Mesothelial cell of epicardium (in vitro differentiated cells): ENCODE results near the gene PRKAG1. TPM values are rescaled to one million over a fixed set of nuclear protein-coding genes. Genes with fewer than 3 reads are reported as not detected.

Experiments
- DNase-seq, 2 experiments: peaks; one replicate each; pipeline ENCODE4 v3.0.0; 2021; ENCODE audit warnings: low spot score in 2 of 2; ENCODE audit not compliant: unreplicated experiment in 2 of 2
- H3K27ac Mint-ChIP-seq: 2 replicates; pipeline ENCODE4 v1.8.0; 2021; ENCODE audit warnings: mixed read lengths
- H3K27me3 Mint-ChIP-seq: 2 replicates; pipeline ENCODE4 v1.8.0; 2021; ENCODE audit warnings: low read depth, mixed read lengths
- H3K36me3 Mint-ChIP-seq: 2 replicates; pipeline ENCODE4 v1.8.0; 2021; ENCODE audit warnings: mixed read lengths
- H3K4me1 Mint-ChIP-seq: 2 replicates; pipeline ENCODE4 v1.8.0; 2021; ENCODE audit warnings: mixed read lengths
- H3K4me3 Mint-ChIP-seq: 2 replicates; pipeline ENCODE4 v1.8.0; 2021; ENCODE audit warnings: mild to moderate bottlenecking, moderate library complexity, mixed read lengths
- H3K9me3 Mint-ChIP-seq: 2 replicates; pipeline ENCODE4 v1.8.0; 2021; ENCODE audit warnings: mixed read lengths
- total RNA-seq: library from RNA; stranded (reverse); gene quantifications from 3 replicates; pipeline ENCODE4 v1.2.1, GENCODE V29; 2021
- TF ChIP-seq, protein P1 (sequence below): fragments of 200-600 bp; sonication (generic); IDR thresholded peaks from one replicate; pipeline ENCODE4 v1.5.0; 2021; ENCODE audit warnings: antibody characterized with exemption; ENCODE audit not compliant: unreplicated experiment

PRKAG1 gene
- total RNA-seq, 1 donor from 2014 or later = 61.8 TPM

DNA sequence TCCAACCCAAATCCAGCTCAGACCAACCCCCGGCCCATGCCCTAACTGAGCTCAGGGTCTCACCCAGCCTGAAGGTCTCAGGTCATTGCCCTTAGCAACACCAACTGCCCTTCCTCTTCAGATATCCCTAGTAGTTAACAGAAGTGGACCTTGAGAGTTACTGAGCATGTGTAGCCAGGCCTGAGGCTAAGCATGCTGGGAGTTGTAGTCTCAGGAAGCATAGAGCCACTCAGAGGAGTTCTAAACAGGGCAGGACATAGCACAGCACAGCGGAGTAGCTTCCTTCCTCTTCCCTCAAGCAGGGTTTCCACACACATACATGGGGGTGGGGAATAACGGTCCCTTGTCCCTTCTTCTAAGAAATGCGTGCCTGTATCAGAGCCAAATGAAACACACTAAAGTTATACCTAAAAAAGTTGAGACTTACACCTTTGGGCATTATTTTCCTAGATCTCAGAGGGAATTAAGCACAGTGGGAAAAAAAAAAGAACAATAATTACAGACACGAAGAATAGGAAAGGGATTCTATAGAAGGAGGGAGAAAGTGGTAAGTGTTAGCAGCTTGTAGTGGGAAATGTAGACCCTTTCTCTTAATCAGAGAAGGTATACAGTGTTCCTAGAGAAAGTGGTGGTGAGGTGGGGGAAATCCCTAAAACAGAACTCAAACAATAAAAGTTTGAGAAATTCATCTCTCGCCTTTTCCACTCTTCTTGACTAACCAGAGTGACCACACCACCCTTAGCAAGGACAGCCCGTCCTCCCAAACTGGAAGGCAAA lies 37.6 kb upstream of the PRKAG1 start:
- Mint-ChIP-seq H3K4me3 (peak overlapping the region; percentile 96), H3K36me3 (peaks cover 21% of the 10 kb centered on the region), H3K27ac (peak overlapping the region; percentile 81), H3K9me3 (no peaks in the 10 kb centered on the region), H3K27me3 (no peaks in the 10 kb centered on the region), H3K4me1 (peaks cover 41% of the 10 kb centered on the region)
- DNase-seq = no peak
- TF ChIP-seq, protein P1, sequence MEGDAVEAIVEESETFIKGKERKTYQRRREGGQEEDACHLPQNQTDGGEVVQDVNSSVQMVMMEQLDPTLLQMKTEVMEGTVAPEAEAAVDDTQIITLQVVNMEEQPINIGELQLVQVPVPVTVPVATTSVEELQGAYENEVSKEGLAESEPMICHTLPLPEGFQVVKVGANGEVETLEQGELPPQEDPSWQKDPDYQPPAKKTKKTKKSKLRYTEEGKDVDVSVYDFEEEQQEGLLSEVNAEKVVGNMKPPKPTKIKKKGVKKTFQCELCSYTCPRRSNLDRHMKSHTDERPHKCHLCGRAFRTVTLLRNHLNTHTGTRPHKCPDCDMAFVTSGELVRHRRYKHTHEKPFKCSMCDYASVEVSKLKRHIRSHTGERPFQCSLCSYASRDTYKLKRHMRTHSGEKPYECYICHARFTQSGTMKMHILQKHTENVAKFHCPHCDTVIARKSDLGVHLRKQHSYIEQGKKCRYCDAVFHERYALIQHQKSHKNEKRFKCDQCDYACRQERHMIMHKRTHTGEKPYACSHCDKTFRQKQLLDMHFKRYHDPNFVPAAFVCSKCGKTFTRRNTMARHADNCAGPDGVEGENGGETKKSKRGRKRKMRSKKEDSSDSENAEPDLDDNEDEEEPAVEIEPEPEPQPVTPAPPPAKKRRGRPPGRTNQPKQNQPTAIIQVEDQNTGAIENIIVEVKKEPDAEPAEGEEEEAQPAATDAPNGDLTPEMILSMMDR = no peak

DNA sequence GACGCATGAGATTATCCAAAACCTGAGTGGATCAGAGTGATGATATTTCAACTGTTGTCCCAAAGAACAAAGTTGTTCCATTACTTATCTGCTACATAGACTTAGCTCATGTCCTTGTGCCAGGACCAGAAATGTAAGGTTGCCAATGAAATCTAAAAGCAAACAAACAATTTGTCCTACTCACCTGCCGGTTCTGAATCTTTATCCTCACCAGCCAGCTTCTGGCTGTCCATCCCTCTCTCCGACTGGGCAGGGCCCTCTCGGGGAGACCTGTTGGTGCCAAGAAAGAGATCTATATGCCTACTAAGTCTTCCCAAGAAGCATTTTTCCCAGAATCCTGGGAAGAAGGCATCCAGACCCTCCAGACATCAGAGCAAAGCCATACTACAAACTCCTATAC lies 36.5 kb upstream of the PRKAG1 start:
- no peak for DNase-seq
- Mint-ChIP-seq H3K4me1 (peaks cover 39% of the 10 kb centered on the region), H3K27ac (no peak overlapping the region), H3K9me3 (no peaks in the 10 kb centered on the region), H3K27me3 (no peaks in the 10 kb centered on the region), H3K36me3 (peaks cover 27% of the 10 kb centered on the region), H3K4me3 (no peak overlapping the region)
- TF ChIP-seq, protein P1 = no peak

DNA sequence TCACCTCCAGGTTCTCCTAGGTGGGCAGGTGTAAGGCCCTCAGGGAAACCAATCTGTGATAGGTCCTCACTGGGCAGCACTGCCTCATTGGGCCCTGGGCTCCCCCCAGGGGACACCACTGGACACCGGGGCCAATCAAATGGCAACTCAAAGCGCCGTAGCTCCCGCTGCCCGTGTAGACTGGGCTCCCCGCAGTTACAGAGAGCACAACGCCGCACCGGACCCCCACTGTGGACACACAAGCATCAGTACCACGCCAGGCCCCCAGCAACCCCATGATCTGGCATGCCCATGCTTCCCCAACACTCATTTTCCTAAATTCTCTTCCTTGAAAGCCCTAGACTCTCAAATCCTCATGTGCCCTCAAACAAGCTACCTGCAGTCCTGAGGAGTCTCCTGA lies 35.9 kb upstream of the PRKAG1 start:
- Mint-ChIP-seq H3K4me1 (peaks cover 39% of the 10 kb centered on the region), H3K9me3 (no peaks in the 10 kb centered on the region)
- DNase-seq = no peak

DNA sequence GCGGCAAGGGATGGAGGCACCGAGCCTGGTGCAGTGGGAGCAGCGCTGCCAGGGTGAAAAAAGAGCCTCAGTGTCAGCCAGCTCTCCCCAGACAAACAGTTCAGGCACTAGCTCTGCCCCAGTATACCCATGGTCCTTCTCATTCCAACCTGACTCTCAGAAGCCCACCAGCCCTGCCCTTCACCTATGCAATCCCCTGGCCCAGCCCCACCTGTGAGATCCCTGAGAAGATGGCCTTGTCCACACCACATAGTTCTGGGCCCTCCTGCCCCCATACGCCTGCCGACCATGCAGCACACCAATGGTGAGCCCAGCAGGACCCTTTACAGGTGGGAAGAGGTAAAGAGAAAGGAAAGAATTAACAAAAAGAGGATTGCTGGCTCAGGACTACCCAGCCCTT lies 35.5 kb upstream of the PRKAG1 start:
- Mint-ChIP-seq H3K27ac (no peak overlapping the region), H3K4me1 (peaks cover 36% of the 10 kb centered on the region), H3K36me3 (peaks cover 27% of the 10 kb centered on the region)

More for the DNA sequence above, 35.9 kb upstream of the PRKAG1 start:
- Mint-ChIP-seq H3K27ac (no peak overlapping the region), H3K36me3 (peaks cover 27% of the 10 kb centered on the region), H3K4me3 (no peak overlapping the region), H3K27me3 (no peaks in the 10 kb centered on the region)
- TF ChIP-seq, protein P1 = no peak

DNA sequence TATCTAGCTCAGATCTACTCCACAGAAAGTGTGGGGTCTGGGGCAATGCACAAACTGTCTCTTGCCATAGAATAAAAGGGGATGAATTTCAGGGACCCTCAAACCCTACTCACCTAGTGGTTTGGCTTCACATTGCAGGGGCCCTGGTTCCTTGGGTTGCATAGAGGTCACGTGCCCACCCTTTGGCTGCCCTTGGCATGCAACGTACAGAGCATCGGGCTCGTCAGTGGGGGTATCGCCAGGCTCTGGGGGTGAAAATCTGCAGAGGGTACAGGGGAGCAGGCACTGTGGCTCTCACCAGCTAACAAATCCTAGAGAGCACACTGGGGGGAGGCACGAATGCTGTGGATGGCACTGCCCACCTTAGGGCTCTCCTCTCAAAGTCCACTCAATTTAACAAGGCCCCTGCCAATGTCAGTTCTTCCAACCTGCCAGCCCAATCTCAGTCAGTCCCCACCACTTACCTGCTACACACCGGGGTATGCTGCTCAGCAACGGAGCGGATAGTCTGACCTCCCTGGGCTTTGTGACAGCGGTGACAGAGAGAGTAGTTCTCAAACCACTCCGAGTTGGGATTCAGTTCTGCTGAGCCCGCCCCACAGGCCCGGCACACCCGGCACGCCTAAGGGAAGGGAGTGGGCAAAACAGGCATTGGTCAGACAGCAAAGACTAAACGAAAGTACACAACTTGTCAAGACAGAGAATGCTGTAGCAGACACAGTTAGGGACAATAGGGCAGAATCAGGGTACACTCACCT lies 34.1 kb upstream of the PRKAG1 start:
- Mint-ChIP-seq H3K36me3 (peaks cover 41% of the 10 kb centered on the region), H3K27me3 (no peaks in the 10 kb centered on the region)

More for the DNA sequence above, 35.5 kb upstream of the PRKAG1 start:
- no peaks in the 10 kb centered on the region for H3K9me3 Mint-ChIP-seq
- TF ChIP-seq, protein P1 = no peak
- no peak for DNase-seq
- no peaks in the 10 kb centered on the region for H3K27me3 Mint-ChIP-seq
- no peak overlapping the region for H3K4me3 Mint-ChIP-seq

More for the DNA sequence above, 34.1 kb upstream of the PRKAG1 start:
- TF ChIP-seq, protein P1 = no peak
- H3K27ac Mint-ChIP-seq = no peak overlapping the region
- no peak for DNase-seq
- H3K4me3 Mint-ChIP-seq = no peak overlapping the region
- no peaks in the 10 kb centered on the region for H3K9me3 Mint-ChIP-seq
- H3K4me1 Mint-ChIP-seq = peaks cover 21% of the 10 kb centered on the region
